DMS53 treated with DMSO at 0.1 percent for 48 hours (cell line): ENCODE results near the gene RGPD8.
"Not testable (repeated sequence)": the region's sequence is repeated elsewhere in the genome, so short reads cannot be mapped to it uniquely, and the experiment has no call there.

ENCODE experiments used
- DNase-seq: peaks from one replicate; lab custom pipeline; 2025; ENCODE audit not compliant: unreplicated experiment; lab: John Stamatoyannopoulos, UW

Gene RGPD8

GRCh38 chr2:112435716-112436431, 2.4 kb upstream of the RGPD8 start:
- not testable (repeated sequence) for DNase-seq

GRCh38 chr2:112434890-112435715, 1.7 kb upstream of the RGPD8 start:
- DNase-seq, result not testable (repeated sequence)

- DNase-seq, result no peak
These were observed 686 bp upstream of the RGPD8 start for GRCh38 chr2:112433932-112434730.

- not testable (repeated sequence) for DNase-seq
These were observed 538 bp downstream of the RGPD8 start for GRCh38 chr2:112432735-112433479.

- not testable (repeated sequence) for DNase-seq
These were observed 1.1 kb downstream of the RGPD8 start for GRCh38 chr2:112432390-112432734.

GRCh38 chr2:112431587-112432295, 1.7 kb downstream of the RGPD8 start:
- not testable (repeated sequence) for DNase-seq

GRCh38 chr2:112424553-112424952, 8.9 kb downstream of the RGPD8 start:
- DNase-seq, result not testable (repeated sequence)

GRCh38 chr2:112416860-112417259, 16.6 kb downstream of the RGPD8 start:
- not testable (repeated sequence) for DNase-seq

- not testable (repeated sequence) for DNase-seq
These were observed 73.4 kb downstream of the RGPD8 start for GRCh38 chr2:112360055-112360454.

GRCh38 chr2:112354335-112354734, 79.1 kb downstream of the RGPD8 start:
- not testable (repeated sequence) for DNase-seq

- not testable (repeated sequence) for DNase-seq
These were observed 80.4 kb downstream of the RGPD8 start for GRCh38 chr2:112352809-112353603.

- DNase-seq, result not testable (repeated sequence)
These were observed 81.2 kb downstream of the RGPD8 start for GRCh38 chr2:112352292-112352691.

GRCh38 chr2:112345030-112346027, 88.1 kb downstream of the RGPD8 start:
- peak; percentile 57 for DNase-seq

GRCh38 chr2:112343827-112344585, 89.4 kb downstream of the RGPD8 start:
- DNase-seq, result no peak

- no peak for DNase-seq
These were observed 91.3 kb downstream of the RGPD8 start for GRCh38 chr2:112342067-112342550.

- DNase-seq, result no peak
These were observed 92.8 kb downstream of the RGPD8 start for GRCh38 chr2:112340475-112341267.
